ENCODE measurements around the gene ZSWIM4.
"Not testable (repeated sequence)": the region's sequence is repeated elsewhere in the genome, so short reads cannot be mapped to it uniquely, and the experiment has no call there.

DNA sequence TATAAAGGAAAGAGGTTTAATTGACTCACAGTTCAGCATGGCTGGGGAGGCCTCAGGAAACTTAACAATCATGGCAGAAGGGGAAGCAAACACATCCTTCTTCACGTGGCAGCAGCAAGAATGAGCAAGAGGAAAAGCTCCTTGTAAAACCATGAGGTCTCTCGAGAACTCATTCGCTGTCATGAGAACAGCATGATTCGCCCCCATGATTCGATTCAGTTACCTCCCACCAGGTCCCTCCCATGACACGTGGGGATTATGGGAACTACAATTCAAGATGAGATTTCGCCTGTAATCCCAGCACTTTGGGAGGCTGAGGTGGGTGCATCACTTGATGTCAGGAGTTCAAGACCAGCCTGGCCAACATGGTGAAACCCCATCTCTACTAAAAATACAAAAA lies 41.6 kb upstream of the ZSWIM4 start:
- TF ChIP-seq FOS (IDR thresholded peaks at IDR 0.05; ENCODE audit: borderline replicate concordance, extremely low read depth, insufficient read length); FOXK2 (IDR thresholded peaks at IDR 0.05); SIN3A (IDR thresholded peaks at IDR 0.05; ENCODE audit: low read depth, low read length); MYC (IDR thresholded peaks at IDR 0.05; ENCODE audit: insufficient read depth, insufficient read length, insufficient replicate concordance, low read length, severe bottlenecking); SP1 (IDR thresholded peaks at IDR 0.05; ENCODE audit: low read depth, low read length): not testable (repeated sequence)

All from GM12878 (cell line).